Measurements from ENCODE around the gene MOB2. TPM values are rescaled to one million over a fixed set of nuclear protein-coding genes. Genes with fewer than 3 reads are reported as not detected.
A peak's percentile ranks its signal among the peaks of the same experiment; 100 is the strongest.
"Not testable (repeated sequence)": the region's sequence is repeated elsewhere in the genome, so short reads cannot be mapped to it uniquely, and the experiment has no call there.

Gene MOB2
- total RNA-seq, 5 donors from 2014 or later (not counting 1 experiment from before 2014, with no cell fraction given): 49.6 to 79.2 (median 72.6) TPM

GRCh38 chr11:1438261-1438966 lies 48.2 kb downstream of the MOB2 start:
- ATAC-seq (replicated peaks in 1 of 4) (no peak), DNase-seq (no peak)
- CTCF ChIA-PET: no interaction called here
- no peak overlapping the region for H3K4me3 Mint-ChIP-seq
- no peaks in the 10 kb centered on the region for H3K9me3 Mint-ChIP-seq
- POLR2A ChIA-PET: no interaction called here
- Histone ChIP-seq H3K9me3 (no peaks in the 10 kb centered on the region), H3K4me3 (ENCODE audit: control insufficient read depth in 1 of 2, extremely low read depth in 1 of 2, low read length in 1 of 2) (no peak overlapping the region), H3K27me3 (replicated peaks in 1 of 2; ENCODE audit: control insufficient read depth in 2 of 2, extremely low read depth in 1 of 2, insufficient read depth in 2 of 2, low read length in 1 of 2) (peaks cover 0 to 39% of the 10 kb centered on the region in 2 experiments), H3K4me1 (ENCODE audit: control insufficient read depth in 1 of 2, extremely low read depth in 1 of 2, insufficient read depth in 2 of 2, low read length in 2 of 2) (peaks cover 0 to 9% of the 10 kb centered on the region in 2 experiments), H3K36me3 (ENCODE audit: control insufficient read depth in 2 of 2, extremely low read depth in 1 of 2, insufficient read depth in 1 of 2, low read length in 1 of 2) (no peaks in the 10 kb centered on the region), H3K27ac (ENCODE audit: low read length) (no peak overlapping the region)
- no peaks in the 10 kb centered on the region for H3K4me1 Mint-ChIP-seq
- no peak overlapping the region for H3K27ac Mint-ChIP-seq
- H3K36me3 Mint-ChIP-seq: no peaks in the 10 kb centered on the region
- 81% methylated on average over 18 of the region's 19 CpGs for WGBS (ENCODE audit: insufficient coverage)
- H3K27me3 Mint-ChIP-seq: peaks cover 0 to 3% of the 10 kb centered on the region in 2 donors

- ATAC-seq (replicated peaks in 1 of 4) (peak in 1 of 4 experiments; percentile 19), DNase-seq (no peak)
- Mint-ChIP-seq H3K36me3 (no peaks in the 10 kb centered on the region), H3K27ac (no peak overlapping the region), H3K27me3 (peaks cover 0 to 3% of the 10 kb centered on the region in 2 donors), H3K9me3 (no peaks in the 10 kb centered on the region), H3K4me3 (no peak overlapping the region), H3K4me1 (no peaks in the 10 kb centered on the region)
- Histone ChIP-seq H3K9me3 (no peaks in the 10 kb centered on the region), H3K4me1 (ENCODE audit: control insufficient read depth in 1 of 2, extremely low read depth in 1 of 2, insufficient read depth in 2 of 2, low read length in 2 of 2) (peaks cover 0 to 9% of the 10 kb centered on the region in 2 experiments), H3K4me3 (ENCODE audit: control insufficient read depth in 1 of 2, extremely low read depth in 1 of 2, low read length in 1 of 2) (no peak overlapping the region), H3K36me3 (ENCODE audit: control insufficient read depth in 2 of 2, extremely low read depth in 1 of 2, insufficient read depth in 1 of 2, low read length in 1 of 2) (no peaks in the 10 kb centered on the region), H3K27ac (ENCODE audit: low read length) (no peak overlapping the region), H3K27me3 (replicated peaks in 1 of 2; ENCODE audit: control insufficient read depth in 2 of 2, extremely low read depth in 1 of 2, insufficient read depth in 2 of 2, low read length in 1 of 2) (peaks cover 0 to 39% of the 10 kb centered on the region in 2 experiments)
- POLR2A ChIA-PET: no interaction called here
- CTCF ChIA-PET: no interaction called here
- WGBS (ENCODE audit: insufficient coverage): 90% methylated on average over 2 of the region's 6 CpGs
Observed at GRCh38 chr11:1437500-1437899, 49.1 kb downstream of the MOB2 start.

GRCh38 chr11:1436468-1437039 lies 50.0 kb downstream of the MOB2 start:
- peak in 2 of 4 experiments; percentile 29 to 38 for ATAC-seq (replicated peaks in 1 of 4)
- H3K4me3 Mint-ChIP-seq: no peak overlapping the region

GRCh38 chr11:1435820-1436467 lies 50.6 kb downstream of the MOB2 start:
- POLR2A ChIA-PET: no interaction called here
- no peaks in the 10 kb centered on the region for H3K9me3 Mint-ChIP-seq
- no peak overlapping the region for H3K4me3 Mint-ChIP-seq
- 37% methylated on average over 14 of the region's 29 CpGs for WGBS (ENCODE audit: insufficient coverage)
- H3K27me3 Mint-ChIP-seq: peaks cover 0 to 3% of the 10 kb centered on the region in 2 donors
- H3K36me3 ChIP-seq (ENCODE audit: control insufficient read depth in 2 of 2, extremely low read depth in 1 of 2, insufficient read depth in 1 of 2, low read length in 1 of 2): no peaks in the 10 kb centered on the region
- H3K4me1 ChIP-seq (ENCODE audit: control insufficient read depth in 1 of 2, extremely low read depth in 1 of 2, insufficient read depth in 2 of 2, low read length in 2 of 2): peaks cover 0 to 9% of the 10 kb centered on the region in 2 experiments
- H3K27ac Mint-ChIP-seq: no peak overlapping the region
- DNase-seq (peak in 2 of 35 experiments; percentile 24 to 27), ATAC-seq (replicated peaks in 1 of 4) (peak in 1 of 4 experiments; percentile 69)
- no peaks in the 10 kb centered on the region for H3K36me3 Mint-ChIP-seq
- no peak overlapping the region for H3K4me3 ChIP-seq (ENCODE audit: control insufficient read depth in 1 of 2, extremely low read depth in 1 of 2, low read length in 1 of 2)
- CTCF ChIA-PET: no interaction called here
- H3K4me1 Mint-ChIP-seq: no peaks in the 10 kb centered on the region
- no peak overlapping the region for H3K27ac ChIP-seq (ENCODE audit: low read length)
- no peaks in the 10 kb centered on the region for H3K9me3 ChIP-seq
- H3K27me3 ChIP-seq (replicated peaks in 1 of 2; ENCODE audit: control insufficient read depth in 2 of 2, extremely low read depth in 1 of 2, insufficient read depth in 2 of 2, low read length in 1 of 2): peaks cover 0 to 39% of the 10 kb centered on the region in 2 experiments

More at GRCh38 chr11:1436468-1437039, 50.0 kb downstream of the MOB2 start:
- no peak overlapping the region for H3K27ac Mint-ChIP-seq
- H3K27ac ChIP-seq (ENCODE audit: low read length): no peak overlapping the region
- peaks cover 0 to 3% of the 10 kb centered on the region in 2 donors for H3K27me3 Mint-ChIP-seq
- no peaks in the 10 kb centered on the region for H3K36me3 ChIP-seq (ENCODE audit: control insufficient read depth in 2 of 2, extremely low read depth in 1 of 2, insufficient read depth in 1 of 2, low read length in 1 of 2)
- no peaks in the 10 kb centered on the region for H3K9me3 Mint-ChIP-seq
- DNase-seq: no peak
- H3K4me1 Mint-ChIP-seq: no peaks in the 10 kb centered on the region
- H3K4me1 ChIP-seq (ENCODE audit: control insufficient read depth in 1 of 2, extremely low read depth in 1 of 2, insufficient read depth in 2 of 2, low read length in 2 of 2): peaks cover 0 to 9% of the 10 kb centered on the region in 2 experiments
- ChIA-PET POLR2A (no interaction called here), CTCF (no interaction called here)
- WGBS (ENCODE audit: insufficient coverage): 31% methylated on average over 4 of the region's 13 CpGs
- H3K27me3 ChIP-seq (replicated peaks in 1 of 2; ENCODE audit: control insufficient read depth in 2 of 2, extremely low read depth in 1 of 2, insufficient read depth in 2 of 2, low read length in 1 of 2): peaks cover 0 to 39% of the 10 kb centered on the region in 2 experiments
- H3K36me3 Mint-ChIP-seq: no peaks in the 10 kb centered on the region
- H3K4me3 ChIP-seq (ENCODE audit: control insufficient read depth in 1 of 2, extremely low read depth in 1 of 2, low read length in 1 of 2): no peak overlapping the region
- H3K9me3 ChIP-seq: no peaks in the 10 kb centered on the region

- CTCF ChIA-PET; H3K9me3 Mint-ChIP-seq; H3K4me3 Mint-ChIP-seq; DNase-seq; H3K36me3 ChIP-seq (ENCODE audit: control insufficient read depth in 2 of 2, extremely low read depth in 1 of 2, insufficient read depth in 1 of 2, low read length in 1 of 2); H3K27me3 Mint-ChIP-seq; H3K27ac ChIP-seq (ENCODE audit: low read length); ATAC-seq (replicated peaks in 1 of 4); H3K4me1 Mint-ChIP-seq; POLR2A ChIA-PET; H3K36me3 Mint-ChIP-seq; H3K4me3 ChIP-seq (ENCODE audit: control insufficient read depth in 1 of 2, extremely low read depth in 1 of 2, low read length in 1 of 2); H3K9me3 ChIP-seq; H3K27ac Mint-ChIP-seq; H3K4me1 ChIP-seq (ENCODE audit: control insufficient read depth in 1 of 2, extremely low read depth in 1 of 2, insufficient read depth in 2 of 2, low read length in 2 of 2): not testable (repeated sequence)
- H3K27me3 ChIP-seq (replicated peaks in 1 of 2; ENCODE audit: control insufficient read depth in 2 of 2, extremely low read depth in 1 of 2, insufficient read depth in 2 of 2, low read length in 1 of 2): peaks cover 0 to 39% of the 10 kb centered on the region in 2 experiments
- 73% methylated on average over 8 of the region's 20 CpGs for WGBS (ENCODE audit: insufficient coverage)
Observed at GRCh38 chr11:1435479-1435819, 51.1 kb downstream of the MOB2 start.

GRCh38 chr11:1433977-1434640 lies 52.5 kb downstream of the MOB2 start:
- Histone ChIP-seq H3K27me3 (replicated peaks in 1 of 2; ENCODE audit: control insufficient read depth in 2 of 2, extremely low read depth in 1 of 2, insufficient read depth in 2 of 2, low read length in 1 of 2) (peaks cover 0 to 37% of the 10 kb centered on the region in 2 experiments), H3K27ac (ENCODE audit: low read length) (no peak overlapping the region), H3K4me3 (ENCODE audit: control insufficient read depth in 1 of 2, extremely low read depth in 1 of 2, low read length in 1 of 2) (no peak overlapping the region), H3K4me1 (ENCODE audit: control insufficient read depth in 1 of 2, extremely low read depth in 1 of 2, insufficient read depth in 2 of 2, low read length in 2 of 2) (peaks cover 0 to 9% of the 10 kb centered on the region in 2 experiments), H3K9me3 (no peaks in the 10 kb centered on the region), H3K36me3 (ENCODE audit: control insufficient read depth in 2 of 2, extremely low read depth in 1 of 2, insufficient read depth in 1 of 2, low read length in 1 of 2) (no peaks in the 10 kb centered on the region)
- WGBS (ENCODE audit: insufficient coverage): 91% methylated on average over 25 of the region's 29 CpGs
- CTCF ChIA-PET: no interaction called here
- POLR2A ChIA-PET: no interaction called here
- Mint-ChIP-seq H3K36me3 (no peaks in the 10 kb centered on the region), H3K4me3 (no peak overlapping the region), H3K9me3 (no peaks in the 10 kb centered on the region), H3K27ac (no peak overlapping the region), H3K4me1 (no peaks in the 10 kb centered on the region), H3K27me3 (peaks cover 0 to 3% of the 10 kb centered on the region in 2 donors)
- DNase-seq (no peak), ATAC-seq (replicated peaks in 1 of 4) (no peak)

Data from T-cell (primary cell).